WTC11 (cell line): ENCODE results near the gene ACSL5.

ENCODE experiments used
- TF ChIP-seq, protein P1 (sequence below): fragments of 200-600 bp; IDR thresholded peaks from 2 replicates; pipeline ENCODE4 v1.8.0; 2022; ENCODE audit warnings: antibody characterized with exemption
- TF ChIP-seq, protein P2 (sequence below): sonication (generic); formaldehyde crosslinking; conservative IDR thresholded peaks from 2 replicates; pipeline ENCODE4 v1.8.1; 2022; ENCODE audit warnings: mild to moderate bottlenecking, missing genetic modification reagents

DNA sequence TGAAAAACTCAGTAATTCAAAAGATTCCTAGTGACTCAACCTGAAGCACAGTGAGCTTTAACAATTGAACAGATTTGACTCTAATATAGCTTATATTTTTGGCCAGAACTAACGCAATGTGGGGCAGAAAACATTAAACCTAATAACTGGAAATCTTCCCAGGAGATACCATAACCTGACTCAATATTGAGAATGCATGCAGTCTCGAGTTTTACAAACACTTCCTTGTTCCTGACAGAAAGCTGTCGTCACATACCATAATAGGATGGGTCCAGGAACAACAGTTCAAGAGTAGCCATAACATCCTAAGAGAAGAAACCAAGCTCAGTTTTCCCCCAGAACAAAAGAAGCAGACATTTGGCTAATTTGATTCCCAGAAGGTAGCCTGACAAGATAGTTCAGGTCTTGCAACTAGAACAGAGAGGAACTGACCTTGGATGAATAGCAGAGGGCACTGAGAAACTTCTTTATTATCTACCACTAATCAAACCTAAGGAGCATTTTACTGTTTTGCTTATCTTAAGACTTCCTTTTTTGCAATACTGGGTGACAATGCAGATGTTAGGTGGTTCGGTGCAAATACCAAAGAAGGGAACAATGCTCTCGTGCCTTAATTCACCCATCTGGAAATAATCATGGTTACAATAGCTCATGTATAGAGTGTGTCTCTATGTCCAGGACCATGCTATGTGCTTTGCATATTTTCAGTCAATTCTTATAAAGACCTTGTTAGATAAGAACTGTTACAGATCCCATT lies 38.6 kb upstream of the ACSL5 start:
- TF ChIP-seq, protein P1, sequence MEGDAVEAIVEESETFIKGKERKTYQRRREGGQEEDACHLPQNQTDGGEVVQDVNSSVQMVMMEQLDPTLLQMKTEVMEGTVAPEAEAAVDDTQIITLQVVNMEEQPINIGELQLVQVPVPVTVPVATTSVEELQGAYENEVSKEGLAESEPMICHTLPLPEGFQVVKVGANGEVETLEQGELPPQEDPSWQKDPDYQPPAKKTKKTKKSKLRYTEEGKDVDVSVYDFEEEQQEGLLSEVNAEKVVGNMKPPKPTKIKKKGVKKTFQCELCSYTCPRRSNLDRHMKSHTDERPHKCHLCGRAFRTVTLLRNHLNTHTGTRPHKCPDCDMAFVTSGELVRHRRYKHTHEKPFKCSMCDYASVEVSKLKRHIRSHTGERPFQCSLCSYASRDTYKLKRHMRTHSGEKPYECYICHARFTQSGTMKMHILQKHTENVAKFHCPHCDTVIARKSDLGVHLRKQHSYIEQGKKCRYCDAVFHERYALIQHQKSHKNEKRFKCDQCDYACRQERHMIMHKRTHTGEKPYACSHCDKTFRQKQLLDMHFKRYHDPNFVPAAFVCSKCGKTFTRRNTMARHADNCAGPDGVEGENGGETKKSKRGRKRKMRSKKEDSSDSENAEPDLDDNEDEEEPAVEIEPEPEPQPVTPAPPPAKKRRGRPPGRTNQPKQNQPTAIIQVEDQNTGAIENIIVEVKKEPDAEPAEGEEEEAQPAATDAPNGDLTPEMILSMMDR: no peak
- TF ChIP-seq, protein P2, sequence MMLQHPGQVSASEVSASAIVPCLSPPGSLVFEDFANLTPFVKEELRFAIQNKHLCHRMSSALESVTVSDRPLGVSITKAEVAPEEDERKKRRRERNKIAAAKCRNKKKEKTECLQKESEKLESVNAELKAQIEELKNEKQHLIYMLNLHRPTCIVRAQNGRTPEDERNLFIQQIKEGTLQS (CRISPR knock-in tag): no peak
